Peyer's patch (tissue), 4 donors: ENCODE measurements around the gene MAPK9. TPM values are rescaled to one million over a fixed set of nuclear protein-coding genes. Genes with fewer than 3 reads are reported as not detected.

ENCODE experiments used
- DNase-seq, 3 donors: peaks; one replicate each; pipeline ENCODE4 v3.0.0-alpha.2; 2017 to 2019
- H3K27ac ChIP-seq, 4 donors: fragments of 200-600 bp; sonication (generic); one replicate each; pipeline ENCODE4 v1.5.1; 2016 to 2019
- H3K27me3 ChIP-seq, 2 donors: fragments of 200-600 bp; sonication (generic); one replicate each; pipeline ENCODE4 v1.5.1; 2019
- H3K36me3 ChIP-seq, 3 donors: fragments of 200-600 bp; sonication (generic); one replicate each; pipeline ENCODE4 v1.5.1; 2016 to 2019
- H3K4me1 ChIP-seq, 4 donors: fragments of 200-600 bp; sonication (generic); one replicate each; pipeline ENCODE4 v1.5.1; 2016 to 2019
- H3K4me3 ChIP-seq, 4 donors: fragments of 200-600 bp; sonication (generic); 1 replicate in 3 of 4; 2 replicates in 1 of 4; pipeline ENCODE4 v1.5.1; 2016 to 2019; ENCODE audit warnings: mild to moderate bottlenecking in 1 of 4
- H3K9me3 ChIP-seq, 4 donors: fragments of 200-600 bp; sonication (generic); one replicate each; pipeline ENCODE4 v1.5.1; 2016 to 2019; ENCODE audit warnings: mild to moderate bottlenecking in 1 of 4
- POLR2A ChIP-seq, 2 donors: fragments of 450-650 bp; IDR thresholded peaks; one replicate each; pipeline ENCODE4 v1.5.1; 2017; ENCODE audit warnings: antibody characterized with exemption in 2 of 2, mild to moderate bottlenecking in 2 of 2, moderate library complexity in 2 of 2
- total RNA-seq, 4 donors: library from RNA; depleted of rRNA; stranded (reverse); fragments of >200 nt; gene quantifications; one replicate each; pipeline ENCODE4 v1.1.0, GENCODE V29; 2016
- TF ChIP-seq, protein P1 (sequence below), 6 experiments: fragments of 450-650 bp in 4 of 6; fragments of 200-600 bp in 2 of 6; sonication (generic) in 1 of 6; IDR thresholded peaks; one replicate each; pipeline ENCODE4 v1.5.1; 2017 to 2019; ENCODE audit warnings: antibody characterized with exemption in 6 of 6, mild to moderate bottlenecking in 3 of 6, moderate library complexity in 1 of 6

Gene MAPK9
- total RNA-seq, 4 donors from 2014 or later, result 25.1 to 31.3 (median 28.8) TPM

DNA sequence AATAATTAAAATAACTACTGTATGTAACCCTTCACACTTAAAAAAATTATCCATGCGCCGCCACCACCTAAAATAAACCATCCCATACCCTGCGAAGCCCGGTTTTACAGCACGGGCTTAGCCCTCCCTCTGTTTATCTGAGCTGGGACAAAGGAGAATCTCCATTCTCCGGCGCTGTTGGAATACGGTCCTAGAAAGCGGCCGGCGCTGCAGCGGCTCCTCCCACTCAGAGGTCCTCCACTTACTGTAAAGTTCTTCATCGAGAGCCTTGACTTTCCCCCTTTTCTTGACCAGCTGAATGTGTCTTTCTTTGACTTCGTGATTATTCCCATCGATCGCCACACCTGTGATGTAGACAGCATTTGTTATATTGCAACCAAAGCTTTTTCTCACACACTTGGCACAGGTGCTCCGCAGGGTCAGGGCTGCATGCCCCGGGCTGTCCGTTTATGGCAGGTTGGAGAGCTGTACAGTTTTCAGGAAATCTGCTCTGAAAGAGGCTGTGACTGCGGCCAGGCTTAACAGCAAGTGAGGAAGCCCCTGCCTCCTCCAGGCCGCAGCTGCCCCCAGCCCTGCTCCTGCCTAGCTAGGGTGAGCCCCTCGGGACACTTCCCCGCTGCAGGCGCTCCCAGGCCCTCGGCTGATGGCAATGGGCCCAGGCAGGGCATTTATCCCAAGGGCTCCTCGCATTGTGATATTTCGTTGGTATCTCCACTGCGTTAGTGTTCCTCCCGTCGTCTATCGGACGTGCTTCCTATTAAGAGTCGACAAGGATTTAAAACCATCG is 44.5 kb upstream of the MAPK9 start:
- H3K27ac ChIP-seq, result no peak overlapping the region
- no peaks in the 10 kb centered on the region for H3K36me3 ChIP-seq
- H3K4me3 ChIP-seq, result no peak overlapping the region
- H3K4me1 ChIP-seq, result no peaks in the 10 kb centered on the region
- H3K27me3 ChIP-seq, result no peaks in the 10 kb centered on the region
- DNase-seq, result no peak
- H3K9me3 ChIP-seq, result no peaks in the 10 kb centered on the region
- TF ChIP-seq, protein P1, sequence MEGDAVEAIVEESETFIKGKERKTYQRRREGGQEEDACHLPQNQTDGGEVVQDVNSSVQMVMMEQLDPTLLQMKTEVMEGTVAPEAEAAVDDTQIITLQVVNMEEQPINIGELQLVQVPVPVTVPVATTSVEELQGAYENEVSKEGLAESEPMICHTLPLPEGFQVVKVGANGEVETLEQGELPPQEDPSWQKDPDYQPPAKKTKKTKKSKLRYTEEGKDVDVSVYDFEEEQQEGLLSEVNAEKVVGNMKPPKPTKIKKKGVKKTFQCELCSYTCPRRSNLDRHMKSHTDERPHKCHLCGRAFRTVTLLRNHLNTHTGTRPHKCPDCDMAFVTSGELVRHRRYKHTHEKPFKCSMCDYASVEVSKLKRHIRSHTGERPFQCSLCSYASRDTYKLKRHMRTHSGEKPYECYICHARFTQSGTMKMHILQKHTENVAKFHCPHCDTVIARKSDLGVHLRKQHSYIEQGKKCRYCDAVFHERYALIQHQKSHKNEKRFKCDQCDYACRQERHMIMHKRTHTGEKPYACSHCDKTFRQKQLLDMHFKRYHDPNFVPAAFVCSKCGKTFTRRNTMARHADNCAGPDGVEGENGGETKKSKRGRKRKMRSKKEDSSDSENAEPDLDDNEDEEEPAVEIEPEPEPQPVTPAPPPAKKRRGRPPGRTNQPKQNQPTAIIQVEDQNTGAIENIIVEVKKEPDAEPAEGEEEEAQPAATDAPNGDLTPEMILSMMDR (IDR thresholded peaks at IDR 0.05), result no peak
- TF ChIP-seq POLR2A (IDR thresholded peaks at IDR 0.05), result no peak

DNA sequence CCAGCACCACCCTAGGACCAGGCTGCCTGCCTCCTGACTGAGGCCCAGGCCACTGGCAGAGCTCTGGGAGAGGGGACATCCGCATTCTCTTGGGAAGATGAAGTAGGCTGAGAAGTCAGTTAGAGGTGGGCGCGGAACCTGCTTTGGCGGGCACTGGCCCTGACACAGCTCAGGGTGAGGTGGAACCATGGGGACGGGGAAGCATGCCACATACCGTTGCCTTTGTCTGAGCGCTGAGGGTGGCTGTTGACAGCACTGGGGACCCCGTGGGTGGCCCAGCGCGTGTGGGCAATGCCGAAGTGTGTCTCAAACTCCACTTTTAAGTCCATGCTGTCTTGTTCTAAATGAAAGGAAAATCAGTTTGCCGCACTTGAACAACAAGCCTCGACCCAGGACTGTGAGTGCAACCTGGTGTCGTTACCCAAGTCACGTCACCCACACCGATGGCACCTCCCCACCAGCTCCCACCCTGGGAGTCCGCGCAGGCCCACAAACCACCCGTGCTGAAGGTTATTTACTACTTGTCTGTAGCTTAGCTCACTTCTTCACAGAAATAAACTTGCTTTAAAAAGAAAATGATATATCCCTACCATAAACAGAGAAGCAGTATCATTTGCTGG is 43.8 kb upstream of the MAPK9 start:
- Histone ChIP-seq H3K4me1 (no peaks in the 10 kb centered on the region), H3K36me3 (no peaks in the 10 kb centered on the region), H3K27me3 (no peaks in the 10 kb centered on the region), H3K9me3 (no peaks in the 10 kb centered on the region), H3K27ac (no peak overlapping the region), H3K4me3 (no peak overlapping the region)
- TF ChIP-seq, protein P1 (IDR thresholded peaks at IDR 0.05), result no peak
- TF ChIP-seq POLR2A (IDR thresholded peaks at IDR 0.05), result no peak
- no peak for DNase-seq

DNA sequence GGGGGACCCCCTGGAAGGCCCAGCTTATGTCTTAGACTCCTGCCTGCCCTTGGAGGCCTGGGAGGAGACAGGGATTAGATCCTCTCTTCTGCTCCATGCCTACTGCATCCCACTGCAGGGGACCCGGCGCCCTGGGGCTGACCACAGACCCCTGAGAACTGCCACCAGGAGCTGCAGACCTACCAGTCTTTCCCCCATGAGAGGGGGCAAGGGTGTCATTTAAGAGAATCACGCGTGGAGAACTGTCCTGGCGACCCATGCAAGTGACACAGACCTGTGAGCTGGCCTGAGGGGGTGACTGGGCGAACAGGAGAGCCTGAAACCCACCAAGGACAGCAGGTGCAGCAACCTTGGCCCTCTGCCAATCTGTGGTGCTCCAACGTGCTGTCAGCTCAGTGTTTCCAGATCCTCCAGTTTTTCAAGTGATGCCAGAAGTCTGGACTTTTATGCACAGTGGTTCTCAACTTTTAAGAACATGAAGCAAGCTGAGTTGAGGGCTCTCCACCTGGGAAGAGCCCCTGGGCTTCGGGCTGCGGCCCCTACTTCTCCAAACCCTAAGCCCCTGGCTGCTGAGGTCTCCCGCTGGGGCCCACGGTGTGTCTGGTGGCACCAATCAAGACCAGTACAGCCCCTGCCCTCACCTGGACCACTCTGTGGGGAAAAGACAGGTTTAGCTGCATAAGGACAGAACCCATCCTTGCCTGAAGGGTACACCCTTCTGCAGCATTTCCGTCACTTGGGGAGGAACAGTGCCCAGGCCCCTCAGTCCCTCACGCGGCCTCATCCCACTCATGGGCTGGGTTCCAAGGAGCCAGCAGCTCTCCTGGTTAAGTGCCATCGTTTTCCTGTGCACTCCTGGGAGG is 43.1 kb upstream of the MAPK9 start:
- Histone ChIP-seq H3K9me3 (no peaks in the 10 kb centered on the region), H3K4me3 (no peak overlapping the region), H3K27ac (no peak overlapping the region), H3K27me3 (no peaks in the 10 kb centered on the region), H3K4me1 (no peaks in the 10 kb centered on the region), H3K36me3 (no peaks in the 10 kb centered on the region)
- no peak for DNase-seq
- TF ChIP-seq, protein P1 (IDR thresholded peaks at IDR 0.05), result no peak
- TF ChIP-seq POLR2A (IDR thresholded peaks at IDR 0.05), result no peak

DNA sequence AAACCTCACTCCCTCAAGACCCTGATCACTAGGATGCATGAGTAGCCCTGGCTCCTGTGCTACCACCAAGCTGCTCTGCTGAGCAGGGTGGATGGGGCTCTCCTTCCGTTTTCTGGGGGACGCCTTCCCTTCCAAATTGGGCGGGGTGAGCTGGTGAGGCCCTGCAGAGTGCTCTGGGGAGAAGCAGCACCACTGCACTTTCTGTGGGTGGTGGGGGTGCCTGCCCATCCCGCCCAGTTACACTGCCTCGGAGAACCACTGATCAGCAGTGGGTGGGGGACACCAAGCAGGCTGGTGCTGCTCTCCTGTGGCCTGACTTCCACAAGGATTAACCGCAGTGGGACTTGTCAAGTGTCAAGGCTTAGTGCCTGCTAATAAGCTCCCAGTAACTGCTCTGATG is 42.3 kb upstream of the MAPK9 start:
- H3K27ac ChIP-seq, result no peak overlapping the region
- H3K4me1 ChIP-seq, result no peaks in the 10 kb centered on the region
- H3K36me3 ChIP-seq, result no peaks in the 10 kb centered on the region
- H3K9me3 ChIP-seq, result no peaks in the 10 kb centered on the region
- H3K27me3 ChIP-seq, result no peaks in the 10 kb centered on the region
- TF ChIP-seq, protein P1 (IDR thresholded peaks at IDR 0.05), result no peak
- TF ChIP-seq POLR2A (IDR thresholded peaks at IDR 0.05), result no peak
- H3K4me3 ChIP-seq, result no peak overlapping the region
- no peak for DNase-seq

DNA sequence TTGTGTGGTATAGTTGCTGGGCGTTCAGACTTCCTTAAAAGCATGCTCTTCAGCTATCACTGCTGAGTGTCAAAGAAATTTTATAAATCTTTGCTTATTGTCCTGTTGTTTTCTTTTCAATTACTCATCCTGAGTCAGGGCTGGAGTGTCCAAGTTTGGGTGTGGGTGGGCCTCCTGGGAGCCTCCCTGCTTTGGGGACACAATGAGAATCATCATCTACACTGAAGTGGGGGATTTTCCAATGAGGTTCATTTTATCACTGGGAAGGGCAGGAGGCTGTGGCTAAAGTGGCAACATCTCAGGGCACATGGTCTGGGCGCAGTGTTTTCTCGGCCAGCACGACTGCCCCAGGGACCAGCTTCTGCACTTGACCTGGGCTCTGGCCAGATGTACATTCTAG is 41.8 kb upstream of the MAPK9 start:
- no peak overlapping the region for H3K4me3 ChIP-seq
- no peaks in the 10 kb centered on the region for H3K27me3 ChIP-seq
- DNase-seq, result no peak
- H3K27ac ChIP-seq, result no peak overlapping the region
- H3K4me1 ChIP-seq, result no peaks in the 10 kb centered on the region
- TF ChIP-seq, protein P1 (IDR thresholded peaks at IDR 0.05), result no peak
- TF ChIP-seq POLR2A (IDR thresholded peaks at IDR 0.05), result no peak
- H3K9me3 ChIP-seq, result no peaks in the 10 kb centered on the region
- no peaks in the 10 kb centered on the region for H3K36me3 ChIP-seq
